ENCODE results near the gene KCNQ1. TPM values are rescaled to one million over a fixed set of nuclear protein-coding genes. Genes with fewer than 3 reads are reported as not detected.

Gene KCNQ1
- polyA plus RNA-seq, 1 of the 3 experiments (the other 2 are of a cell fraction) = 0.05 TPM

GRCh38 chr11:2787816-2788167 is 343.0 kb downstream of the KCNQ1 start:
- H4K20me1 ChIP-seq (ENCODE audit: insufficient read depth) = no peaks in the 10 kb centered on the region
- ChIA-PET POLR2A (no interaction called here), CTCF (no interaction called here)
- no peak overlapping the region for H2AFZ ChIP-seq (ENCODE audit: low read depth)
- no peaks in the 10 kb centered on the region for H3K9me3 ChIP-seq
- no peaks in the 10 kb centered on the region for H3K4me1 ChIP-seq (ENCODE audit: control insufficient read depth in 1 of 2, insufficient read depth in 2 of 2, low read depth in 1 of 2, low read length in 1 of 2)
- H3K4me3 ChIP-seq (ENCODE audit: low read depth in 2 of 2, low read length in 1 of 2) = no peak overlapping the region
- H3K4me2 ChIP-seq = no peak overlapping the region
- H3K9me2 ChIP-seq = no peaks in the 10 kb centered on the region
- no peaks in the 10 kb centered on the region for H3K36me3 ChIP-seq (replicated peaks in 1 of 2; ENCODE audit: control insufficient read depth in 1 of 2, insufficient read depth in 2 of 2, low read length in 1 of 2)
- H3K9ac ChIP-seq = no peak overlapping the region
- no peaks in the 10 kb centered on the region for H3F3A ChIP-seq (replicated peaks; ENCODE audit: insufficient read depth)
- DNase-seq = no peak
- no peaks in the 10 kb centered on the region for H3K79me2 ChIP-seq (ENCODE audit: insufficient read depth)
- H3K27me3 ChIP-seq (ENCODE audit: insufficient read depth) = no peaks in the 10 kb centered on the region
- no peak overlapping the region for H3K27ac ChIP-seq (ENCODE audit: low read depth in 2 of 2, low read length in 1 of 2)
- WGBS (ENCODE audit: low lambda C conversion rate) = 81% methylated on average over 8 of the region's 10 CpGs
- TF ChIP-seq FOXJ3 (CRISPR knock-in tag; IDR thresholded peaks at IDR 0.05) (no peak), TEAD4 (IDR thresholded peaks at IDR 0.05; ENCODE audit: borderline replicate concordance, insufficient read depth) (no peak), TCF12 (IDR thresholded peaks at IDR 0.05) (no peak), GABPA (IDR thresholded peaks at IDR 0.05; ENCODE audit: low read depth) (no peak), POLR2AphosphoS5 (IDR thresholded peaks at IDR 0.05; ENCODE audit: low read depth, low read length) (no peak), NFIC (IDR thresholded peaks at IDR 0.05; ENCODE audit: borderline replicate concordance) (no peak), RFX5 (IDR thresholded peaks at IDR 0.05; ENCODE audit: low read length) (no peak), SMC3 (IDR thresholded peaks at IDR 0.05; ENCODE audit: low read depth, low read length) (no peak), JUND (IDR thresholded peaks at IDR 0.05) (no peak), FOXM1 (IDR thresholded peaks at IDR 0.05; ENCODE audit: low read depth) (no peak), CTCF (IDR thresholded peaks at IDR 0.05) (no peak), YY1 (IDR thresholded peaks at IDR 0.05; ENCODE audit: low read depth) (no peak), PBX3 (IDR thresholded peaks at IDR 0.05) (no peak), FOSL2 (IDR thresholded peaks at IDR 0.05; ENCODE audit: borderline replicate concordance, low read depth) (no peak), EP300 (IDR thresholded peaks at IDR 0.05; ENCODE audit: borderline replicate concordance in 1 of 2, low read depth in 1 of 2, low read length in 1 of 2) (no peak)

GRCh38 chr11:2788168-2789071 is 343.6 kb downstream of the KCNQ1 start:
- ChIA-PET POLR2A (no interaction called here), CTCF (interaction anchor here (1.2 kb wide), 1 partner anchor 255 kb away, joined by 5 read pairs; no protein-coding TSS in a partner anchor)
- no peak for DNase-seq
- Histone ChIP-seq H3K27ac (ENCODE audit: low read depth in 2 of 2, low read length in 1 of 2) (no peak overlapping the region), H3F3A (replicated peaks; ENCODE audit: insufficient read depth) (no peaks in the 10 kb centered on the region), H3K4me3 (ENCODE audit: low read depth in 2 of 2, low read length in 1 of 2) (no peak overlapping the region), H2AFZ (ENCODE audit: low read depth) (no peak overlapping the region), H3K27me3 (ENCODE audit: insufficient read depth) (no peaks in the 10 kb centered on the region), H3K79me2 (ENCODE audit: insufficient read depth) (no peaks in the 10 kb centered on the region), H4K20me1 (ENCODE audit: insufficient read depth) (no peaks in the 10 kb centered on the region), H3K9me3 (no peaks in the 10 kb centered on the region), H3K4me1 (ENCODE audit: control insufficient read depth in 1 of 2, insufficient read depth in 2 of 2, low read depth in 1 of 2, low read length in 1 of 2) (no peaks in the 10 kb centered on the region), H3K4me2 (no peak overlapping the region), H3K36me3 (replicated peaks in 1 of 2; ENCODE audit: control insufficient read depth in 1 of 2, insufficient read depth in 2 of 2, low read length in 1 of 2) (no peaks in the 10 kb centered on the region), H3K9ac (no peak overlapping the region), H3K9me2 (no peaks in the 10 kb centered on the region)
- 63% methylated on average over 14 of the region's 22 CpGs for WGBS (ENCODE audit: low lambda C conversion rate)
- TF ChIP-seq POLR2AphosphoS5 (IDR thresholded peaks at IDR 0.05; ENCODE audit: low read depth, low read length) (no peak), FOSL2 (IDR thresholded peaks at IDR 0.05; ENCODE audit: borderline replicate concordance, low read depth) (no peak), SMC3 (IDR thresholded peaks at IDR 0.05; ENCODE audit: low read depth, low read length) (no peak), EP300 (IDR thresholded peaks at IDR 0.05; ENCODE audit: borderline replicate concordance in 1 of 2, low read depth in 1 of 2, low read length in 1 of 2) (no peak), ZBTB33 (IDR thresholded peaks at IDR 0.05; ENCODE audit: borderline replicate concordance, low read depth) (no peak), IRF3 (IDR thresholded peaks at IDR 0.05; ENCODE audit: low read depth, low read length) (no peak), GABPA (IDR thresholded peaks at IDR 0.05; ENCODE audit: low read depth) (no peak)

All from SK-N-SH (cell line).